H1 (cell line): Measurements from ENCODE around the gene TOMM6. TPM values are rescaled to one million over a fixed set of nuclear protein-coding genes. Genes with fewer than 3 reads are reported as not detected.

Experiments used
- CTCF ChIA-PET: fragments of 300-600 bp; sonication (Branson Sonifier 250); formaldehyde crosslinking; loops from one replicate; lab custom pipeline; 2021; ENCODE audit not compliant: partially characterized antibody; lab: Charles Lee
- POLR2A ChIA-PET: fragments of 300-600 bp; sonication (Branson Sonifier 250); formaldehyde crosslinking; loops from one replicate; lab custom pipeline; 2021; ENCODE audit warnings: inconsistent platforms; ENCODE audit not compliant: partially characterized antibody; lab: Charles Lee
- DNase-seq, 2 experiments: peaks; one replicate each; pipeline versions ENCODE4 v3.0.0 to v3.0.0-alpha.2; 2010 to 2022; ENCODE audit warnings: low spot score in 2 of 2, low read depth in 1 of 2, mixed read lengths in 1 of 2
- FAIRE-seq: peaks from 2 replicates; lab custom pipeline; 2011; peaks lifted over from hg19 to GRCh38; lab: Jason Lieb, UNC
- H2AFZ ChIP-seq: 2 replicates; pipeline ENCODE4 v1.8.1; 2012; ENCODE audit warnings: low read length, inconsistent platforms
- H2AK5ac ChIP-seq: 2 replicates; pipeline ENCODE4 v1.6.1; 2013; ENCODE audit warnings: low read depth, low read length
- H2BK120ac ChIP-seq: replicated peaks from 2 replicates; pipeline ENCODE3; 2013; ENCODE audit warnings: low read depth, low read length, inconsistent platforms
- H2BK12ac ChIP-seq: 2 replicates; pipeline ENCODE4 v1.6.1; 2013; ENCODE audit warnings: low read depth, low read length
- H2BK15ac ChIP-seq: 2 replicates; pipeline ENCODE4 v1.6.1; 2013; ENCODE audit warnings: low read length
- H2BK20ac ChIP-seq: 2 replicates; pipeline ENCODE4 v1.6.1; 2013; ENCODE audit warnings: low read length
- H2BK5ac ChIP-seq: 2 replicates; pipeline ENCODE4 v1.6.1; 2013; ENCODE audit warnings: low read depth, low read length
- H3K14ac ChIP-seq: 2 replicates; pipeline ENCODE4 v1.6.1; 2013; ENCODE audit warnings: inconsistent platforms; ENCODE audit not compliant: insufficient read length
- H3K18ac ChIP-seq: 2 replicates; pipeline ENCODE4 v1.6.1; 2013; ENCODE audit warnings: low read length; ENCODE audit errors: extremely low read depth
- H3K23ac ChIP-seq: 2 replicates; pipeline ENCODE4 v1.6.1; 2013; ENCODE audit warnings: inconsistent platforms; ENCODE audit not compliant: insufficient read length
- H3K23me2 ChIP-seq: 2 replicates; pipeline ENCODE4 v1.6.1; 2013; ENCODE audit warnings: low read depth, low read length
- H3K27ac ChIP-seq: 2 replicates; pipeline ENCODE4 v1.6.1; 2011; ENCODE audit warnings: low read depth, low read length, inconsistent platforms
- H3K27me3 ChIP-seq, 4 experiments: replicated peaks in 1 of 4; 1 replicate in 1 of 4; 2 replicates in 3 of 4; pipeline versions ENCODE4 v1.6.1 to v1.8.1; 2011 to 2013; ENCODE audit warnings: low read length in 3 of 4, mild to moderate bottlenecking in 3 of 4, inconsistent platforms in 2 of 4, mixed read lengths in 2 of 4, moderate library complexity in 1 of 4; ENCODE audit not compliant: control insufficient read depth in 3 of 4, insufficient read depth in 3 of 4; ENCODE audit errors: extremely low read depth in 1 of 4
- H3K36me3 ChIP-seq, 4 experiments: 2 replicates each; pipeline versions ENCODE4 v1.6.1 to v1.8.1; 2011 to 2013; ENCODE audit warnings: mild to moderate bottlenecking in 4 of 4, low read length in 3 of 4, moderate library complexity in 2 of 4, control low read depth in 1 of 4, inconsistent platforms in 1 of 4; ENCODE audit not compliant: insufficient read depth in 4 of 4, control insufficient read depth in 2 of 4
- H3K4ac ChIP-seq: replicated peaks from 2 replicates; pipeline ENCODE3; 2013; ENCODE audit warnings: low read length, low read depth, mixed read lengths, inconsistent platforms; ENCODE audit not compliant: insufficient read length
- H3K4me1 ChIP-seq, 4 experiments: replicated peaks in 1 of 4; 1 replicate in 1 of 4; 2 replicates in 3 of 4; pipeline versions ENCODE4 v1.6.1 to v1.8.1; 2011 to 2013; ENCODE audit warnings: low read length in 3 of 4, inconsistent platforms in 2 of 4, mixed read lengths in 1 of 4; ENCODE audit not compliant: insufficient read depth in 4 of 4, control insufficient read depth in 3 of 4
- H3K4me2 ChIP-seq, 2 experiments: 2 replicates each; pipeline versions ENCODE4 v1.6.1 to v1.8.1; 2011 to 2013; ENCODE audit warnings: low read depth in 2 of 2, low read length in 2 of 2, control low read depth in 1 of 2, inconsistent platforms in 1 of 2, mild to moderate bottlenecking in 1 of 2; ENCODE audit not compliant: insufficient read depth in 1 of 2
- H3K4me3 ChIP-seq, 4 experiments: fragments of 200-600, 300-600 bp in 1 of 4; sonication (generic), shearing (Covaris generic), sonication (Bioruptor Twin) in 1 of 4; 2 replicates each; pipeline versions ENCODE4 v1.5.1 to v1.8.1; 2011 to 2016; ENCODE audit warnings: low read length in 4 of 4, low read depth in 3 of 4, control low read depth in 2 of 4, inconsistent platforms in 2 of 4, mild to moderate bottlenecking in 2 of 4, mixed read lengths in 1 of 4, moderate library complexity in 1 of 4; ENCODE audit not compliant: insufficient read depth in 2 of 4; ENCODE audit errors: extremely low read depth in 1 of 4
- H3K56ac ChIP-seq: replicated peaks from 2 replicates; pipeline ENCODE3; 2013; ENCODE audit warnings: low read depth, mild to moderate bottlenecking, mixed read lengths, low read length, inconsistent platforms; ENCODE audit not compliant: insufficient read length
- H3K79me1 ChIP-seq: 2 replicates; pipeline ENCODE4 v1.6.1; 2013; ENCODE audit warnings: low read depth, low read length, control low read depth
- H3K79me2 ChIP-seq, 2 experiments: 2 replicates each; pipeline versions ENCODE4 v1.6.1 to v1.8.1; 2012 to 2013; ENCODE audit warnings: low read length in 2 of 2, mild to moderate bottlenecking in 2 of 2, inconsistent platforms in 1 of 2; ENCODE audit not compliant: insufficient read depth in 2 of 2, control insufficient read depth in 1 of 2
- H3K9ac ChIP-seq, 4 experiments: replicated peaks in 1 of 4; 1 replicate in 1 of 4; 2 replicates in 3 of 4; pipeline versions ENCODE4 v1.6.1 to v1.8.1; 2011 to 2013; ENCODE audit warnings: low read depth in 3 of 4, low read length in 3 of 4, control low read depth in 2 of 4, mild to moderate bottlenecking in 2 of 4, moderate library complexity in 2 of 4, inconsistent platforms in 1 of 4; ENCODE audit errors: extremely low read depth in 1 of 4
- H3K9me3 ChIP-seq, 2 experiments: 2 replicates each; pipeline versions ENCODE4 v1.6.1 to v1.8.1; 2012 to 2013; ENCODE audit warnings: mild to moderate bottlenecking in 2 of 2, moderate library complexity in 2 of 2, control low read depth in 1 of 2, inconsistent platforms in 1 of 2, low read depth in 1 of 2, low read length in 1 of 2, mixed read lengths in 1 of 2; ENCODE audit not compliant: insufficient read depth in 2 of 2
- H4K20me1 ChIP-seq, 2 experiments: replicated peaks in 1 of 2; 2 replicates each; pipeline versions ENCODE3 to v1.8.1; 2011 to 2013; ENCODE audit warnings: inconsistent platforms in 2 of 2, low read length in 2 of 2, mild to moderate bottlenecking in 1 of 2; ENCODE audit not compliant: insufficient read depth in 2 of 2, control insufficient read depth in 1 of 2
- H4K5ac ChIP-seq: 2 replicates; pipeline ENCODE4 v1.6.1; 2013; ENCODE audit warnings: low read length, low read depth, mixed read lengths, inconsistent platforms; ENCODE audit not compliant: insufficient read length
- H4K8ac ChIP-seq: 2 replicates; pipeline ENCODE4 v1.8.0; 2013; ENCODE audit warnings: mild to moderate bottlenecking, moderate library complexity, low read length, inconsistent platforms; ENCODE audit not compliant: insufficient read depth; ENCODE audit errors: extremely low read depth
- H4K91ac ChIP-seq: replicated peaks from 2 replicates; pipeline ENCODE3; 2013; ENCODE audit warnings: low read length, mixed read lengths, inconsistent platforms; ENCODE audit not compliant: insufficient read length
- CHD1 ChIP-seq: IDR thresholded peaks from 2 replicates; pipeline ENCODE4 v1.6.1; 2012; ENCODE audit warnings: low read depth, low read length, improper control_type of control experiment
- CHD2 ChIP-seq: IDR thresholded peaks from 2 replicates; pipeline ENCODE4 v1.6.1; 2012; ENCODE audit warnings: low read length, improper control_type of control experiment
- NRF1 ChIP-seq: IDR thresholded peaks from 2 replicates; pipeline ENCODE4 v1.6.1; 2011; ENCODE audit warnings: mild to moderate bottlenecking, low read depth, low read length, improper control_type of control experiment
- POLR2A ChIP-seq, 2 experiments: IDR thresholded peaks; 1 replicate in 1 of 2; 2 replicates in 1 of 2; pipeline ENCODE4 v1.6.1; 2011; ENCODE audit warnings: low read depth in 2 of 2, low read length in 2 of 2, mild to moderate bottlenecking in 2 of 2; ENCODE audit errors: control extremely low read depth in 1 of 2
- SAP30 ChIP-seq: fragments of 300-600 bp; sonication (generic); IDR thresholded peaks from 2 replicates; pipeline ENCODE4 v1.7.1; 2012; ENCODE audit warnings: low read length, moderate library complexity, mild to moderate bottlenecking, inconsistent platforms; ENCODE audit not compliant: insufficient read depth, insufficient replicate concordance
- TCF12 ChIP-seq: IDR thresholded peaks from 2 replicates; pipeline ENCODE4 v1.6.1; 2011; ENCODE audit warnings: low read depth, mild to moderate bottlenecking, low read length
- WGBS, 2 experiments: shearing (Covaris generic) in 1 of 2; methylation state at CpG; one replicate each; pipeline versions ENCODE4 v1.1.6 to v1.1.7; 2013 to 2015; ENCODE audit warnings: low lambda C conversion rate in 2 of 2, mixed read lengths in 2 of 2, inconsistent platforms in 1 of 2, low coverage in 1 of 2, missing lambda C conversion rate in 1 of 2; ENCODE audit not compliant: insufficient replicate concordance in 2 of 2, insufficient coverage in 1 of 2, insufficient read length in 1 of 2; ENCODE audit errors: extremely low coverage in 1 of 2, missing lambda C conversion rate in 1 of 2; 5-methylcytosine and 5-hydroxymethylcytosine counted together
- polyA plus RNA-seq, 7 experiments: library from polyadenylated mRNA; depleted of rRNA in 3 of 7; stranded (reverse) in 5 of 7; unstranded in 2 of 7; fragments of >200 nt in 5 of 7; fragments of 200-250 nt in 2 of 7; gene quantifications; 1 replicate in 5 of 7; 2 replicates in 1 of 7; 4 replicates in 1 of 7; pipeline versions ENCODE4 v1.2.1 to v1.2.3, GENCODE V29; 2011 to 2013; ENCODE audit warnings: missing spikeins in 2 of 7, mixed read lengths in 2 of 7
- total RNA-seq: library from RNA; stranded (reverse); fragmentation: NEBNext Ultra II Directional; extraction: Animal tissue kit (Norgen Biotek cat#: 25700); gene quantifications from 2 replicates; pipeline ENCODE4 v1.2.1, GENCODE V29; 2021

Gene TOMM6
- total and polyA plus RNA-seq, 2 of the 8 experiments (the other 6 are each of a cell fraction or from before 2014, with no cell fraction given) = 228 to 560 TPM

GRCh38 chr6:41826343-41827022, 39.0 kb downstream of the TOMM6 start:
- Histone ChIP-seq H2BK15ac (no peak overlapping the region), H3K9ac (no peak overlapping the region), H3K4me3 (no peak overlapping the region), H3K4me2 (no peak overlapping the region), H3K79me1 (no peaks in the 10 kb centered on the region), H3K27me3 (no peaks in the 10 kb centered on the region), H4K20me1 (no peaks in the 10 kb centered on the region), H3K36me3 (no peaks in the 10 kb centered on the region), H3K23ac (no peak overlapping the region), H3K27ac (no peak overlapping the region), H3K14ac (no peak overlapping the region), H2BK5ac (no peak overlapping the region), H4K91ac (no peak overlapping the region), H4K8ac (no peak overlapping the region), H2BK120ac (no peak overlapping the region), H2BK12ac (no peak overlapping the region), H2BK20ac (no peak overlapping the region), H3K9me3 (no peaks in the 10 kb centered on the region), H3K4ac (no peak overlapping the region), H3K79me2 (no peaks in the 10 kb centered on the region), H3K4me1 (no peaks in the 10 kb centered on the region), H2AK5ac (no peak overlapping the region), H2AFZ (no peak overlapping the region), H4K5ac (no peak overlapping the region), H3K23me2 (no peaks in the 10 kb centered on the region), H3K18ac (no peak overlapping the region), H3K56ac (no peak overlapping the region)
- ChIA-PET POLR2A (interaction anchor here (1.5 kb wide), 1 partner anchor 225 kb away, joined by 3 read pairs; no protein-coding TSS in a partner anchor), CTCF (interaction anchor here (0.6 to 2.1 kb wide), 3 partner anchors 94 to 218 kb away, joined by 3 to 8 read pairs (median 4); partner anchors contain the start of genes BYSL and MED20)
- no peak for FAIRE-seq
- WGBS, 2 experiments = 80% methylated on average over 2 of the region's 2 CpGs; no CpG with 5 or more reads in 1 of the 2 experiments
- no peak for DNase-seq
- TF ChIP-seq NRF1 (no peak), CHD2 (no peak), SAP30 (no peak), CHD1 (no peak), TCF12 (no peak), POLR2A (IDR thresholded peaks at IDR 0.05; ENCODE audit: control extremely low read depth in 1 of 2, low read depth in 2 of 2, low read length in 2 of 2) (no peak)
